NCI-H510A (cell line): ENCODE measurements around the gene PRPF31.

Experiments
- DNase-seq: peaks from one replicate; lab custom pipeline; 2025; lab: John Stamatoyannopoulos, UW

Gene PRPF31

DNA sequence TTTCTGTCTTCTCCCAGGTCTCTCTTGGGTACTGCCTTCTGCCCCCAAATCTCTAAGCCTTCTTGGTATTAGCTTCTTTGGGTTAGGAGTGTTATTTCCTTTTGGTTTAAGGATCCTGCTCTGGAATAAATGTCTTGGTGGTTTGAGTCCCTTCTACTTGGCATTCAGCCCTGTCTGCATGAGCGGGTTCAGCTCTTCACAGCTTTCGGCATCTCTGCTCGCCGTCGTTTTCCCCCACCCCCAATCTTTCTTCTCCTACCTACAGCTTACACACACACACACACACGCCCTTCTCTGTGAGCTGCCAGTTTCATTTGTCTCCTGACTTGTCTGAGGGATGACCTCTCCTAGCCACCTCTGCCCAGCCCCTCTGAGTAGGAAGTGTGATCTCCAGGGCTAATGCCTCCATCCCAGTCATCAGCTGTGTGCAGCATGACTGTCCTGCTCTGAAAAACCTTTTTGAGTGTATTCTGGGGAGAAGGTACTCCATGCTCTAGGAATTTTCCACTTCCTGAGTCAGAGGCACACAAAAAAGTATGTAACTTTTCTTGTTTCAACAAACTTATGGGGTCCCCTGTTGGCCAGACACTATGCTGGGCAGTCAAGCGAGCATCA is 26.7 kb downstream of the PRPF31 start:
- DNase-seq = no peak

GRCh38 chr19:54145541-54146158 is 30.1 kb downstream of the PRPF31 start:
- no peak for DNase-seq

DNA sequence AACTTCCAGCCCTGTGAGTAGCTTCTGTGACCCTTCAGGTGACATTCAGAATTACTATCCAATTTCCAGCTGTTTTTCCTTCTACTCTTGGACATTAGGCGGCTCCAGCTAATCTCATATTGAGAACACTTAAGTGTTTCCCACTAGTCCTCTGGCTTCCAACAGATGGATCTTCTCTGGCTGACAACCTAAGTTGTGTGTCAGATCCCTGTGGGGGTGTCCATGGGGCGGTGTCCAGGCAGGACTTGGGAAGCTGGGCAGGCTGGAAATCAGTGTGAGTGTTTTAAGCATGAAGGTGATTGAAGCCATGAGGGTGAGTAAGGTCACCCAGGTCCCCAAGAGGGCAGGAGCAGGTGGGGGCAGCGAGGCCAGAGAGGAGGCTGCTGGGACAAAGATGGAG is 32.1 kb downstream of the PRPF31 start:
- DNase-seq = no peak

DNA sequence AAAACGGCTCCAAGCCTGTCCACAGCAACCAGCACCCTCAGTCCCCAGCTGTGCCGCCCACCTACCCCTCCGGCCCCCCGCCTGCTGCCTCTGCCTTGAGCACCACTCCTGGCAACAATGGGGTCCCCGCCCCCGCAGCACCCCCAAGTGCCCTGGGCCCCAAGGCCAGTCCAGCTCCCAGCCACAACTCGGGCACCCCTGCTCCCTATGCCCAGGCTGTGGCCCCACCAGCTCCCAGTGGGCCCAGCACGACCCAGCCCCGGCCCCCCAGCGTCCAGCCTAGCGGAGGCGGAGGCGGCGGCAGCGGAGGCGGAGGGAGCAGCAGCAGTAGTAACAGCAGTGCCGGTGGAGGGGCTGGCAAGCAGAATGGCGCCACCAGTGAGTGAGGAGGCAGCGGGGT is 32.6 kb downstream of the PRPF31 start:
- no peak for DNase-seq

GRCh38 chr19:54149021-54149812 is 33.7 kb downstream of the PRPF31 start:
- no peak for DNase-seq

DNA sequence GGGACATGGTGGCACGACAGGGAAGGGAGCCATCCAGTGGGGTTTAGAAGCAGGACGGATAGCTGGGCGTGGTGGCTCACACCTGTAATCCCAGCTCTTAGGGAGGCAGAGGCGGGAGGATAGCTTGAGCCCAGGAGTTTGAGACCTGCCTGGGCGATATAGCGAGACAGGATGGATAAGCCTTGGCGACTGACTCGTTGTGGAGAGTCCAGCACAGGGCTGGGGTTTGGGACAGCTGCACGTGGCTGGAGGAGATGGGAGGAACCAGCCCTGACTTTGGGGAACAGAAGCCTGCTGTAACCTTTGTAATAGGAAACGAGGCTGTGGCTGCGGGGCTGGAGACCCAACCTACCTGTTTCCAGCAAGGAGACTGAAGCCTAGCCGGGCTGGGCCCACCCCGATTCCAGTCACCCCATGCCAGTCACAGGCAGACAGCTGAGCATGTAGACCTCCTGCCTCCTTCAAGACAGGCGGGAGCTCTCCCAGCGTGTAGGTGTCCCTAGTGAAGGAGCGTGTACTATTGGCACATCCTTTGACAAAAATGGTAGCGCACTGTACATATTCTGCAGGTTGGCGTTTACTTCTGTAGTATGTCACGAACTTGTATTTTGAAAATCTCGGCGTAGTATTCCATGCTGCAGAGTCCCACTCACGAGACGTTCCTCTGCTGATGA is 35.9 kb downstream of the PRPF31 start:
- DNase-seq = no peak

- no peak for DNase-seq
Measured at GRCh38 chr19:54152267-54152666, 36.7 kb downstream of the PRPF31 start.

- no peak for DNase-seq
Measured at GRCh38 chr19:54152878-54153524, 37.4 kb downstream of the PRPF31 start.

DNA sequence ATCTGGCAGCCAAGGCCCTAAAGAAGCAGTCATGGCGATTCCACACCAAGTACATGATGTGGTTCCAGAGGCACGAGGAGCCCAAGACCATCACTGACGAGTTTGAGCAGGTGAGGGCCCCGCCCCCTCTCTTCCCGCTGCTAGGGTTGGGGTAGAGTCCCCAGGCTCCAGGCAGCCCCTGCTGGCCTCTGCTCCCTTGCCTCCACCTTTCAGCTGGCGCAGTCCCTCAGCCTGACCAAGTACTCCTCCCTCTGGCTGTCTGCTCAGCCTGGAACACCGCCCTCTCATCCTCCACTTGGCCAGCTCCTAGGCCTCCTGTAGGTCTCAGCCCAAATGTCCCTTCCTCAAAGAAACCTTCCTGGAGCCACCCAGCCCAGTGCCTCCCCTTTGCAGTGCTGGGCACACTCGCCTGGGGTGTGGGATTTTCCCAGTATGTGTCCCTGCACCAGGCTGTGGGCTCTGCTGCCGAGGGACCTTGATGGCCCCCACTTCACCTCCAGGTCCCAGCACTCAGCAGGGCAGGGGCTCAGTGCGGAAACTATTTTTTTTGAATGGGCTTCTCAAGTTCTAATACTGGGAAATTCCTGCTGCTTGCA is 38.3 kb downstream of the PRPF31 start:
- DNase-seq = no peak

GRCh38 chr19:54154603-54155345 is 39.2 kb downstream of the PRPF31 start:
- DNase-seq = no peak

DNA sequence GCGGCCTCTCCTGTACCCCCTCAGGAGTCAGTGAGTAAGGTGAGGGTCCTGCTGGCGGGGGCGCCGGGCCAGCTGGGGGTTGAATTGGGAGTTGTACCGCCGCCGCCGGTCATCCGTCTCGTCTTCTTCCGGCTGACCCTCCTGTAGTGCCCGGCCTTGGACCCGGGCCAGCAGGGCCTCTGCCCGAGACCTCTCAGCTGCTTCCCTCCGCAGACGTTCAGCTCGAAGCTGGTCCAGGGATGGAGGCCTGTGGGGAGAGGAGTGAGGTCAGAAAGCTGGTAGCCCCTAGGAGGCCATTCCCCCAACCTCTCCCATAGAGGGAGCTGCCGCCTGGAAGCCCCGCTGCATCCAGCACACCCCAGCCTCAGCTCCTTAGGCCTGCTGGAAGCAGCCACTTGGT is 40.1 kb downstream of the PRPF31 start:
- DNase-seq = no peak

DNA sequence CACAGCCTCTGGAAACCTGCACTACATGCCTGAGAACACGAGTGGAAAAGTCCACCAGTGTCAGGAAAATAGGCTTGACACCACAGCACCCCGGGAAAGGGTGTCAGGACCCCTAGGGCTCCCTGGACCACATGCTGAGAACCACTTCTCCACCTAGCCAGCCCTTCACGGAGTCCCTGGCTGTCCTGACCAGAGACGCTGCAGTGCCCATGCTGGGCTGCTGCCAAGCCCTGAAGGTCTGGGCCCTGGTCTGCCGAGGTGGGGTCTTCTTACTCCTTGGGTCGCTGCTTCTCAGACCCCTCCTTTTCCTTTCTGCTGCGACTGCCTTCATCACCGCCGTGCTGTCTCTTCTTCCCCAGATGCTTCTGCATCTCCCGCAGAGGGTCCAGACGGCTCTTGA is 40.9 kb downstream of the PRPF31 start:
- no peak for DNase-seq

DNA sequence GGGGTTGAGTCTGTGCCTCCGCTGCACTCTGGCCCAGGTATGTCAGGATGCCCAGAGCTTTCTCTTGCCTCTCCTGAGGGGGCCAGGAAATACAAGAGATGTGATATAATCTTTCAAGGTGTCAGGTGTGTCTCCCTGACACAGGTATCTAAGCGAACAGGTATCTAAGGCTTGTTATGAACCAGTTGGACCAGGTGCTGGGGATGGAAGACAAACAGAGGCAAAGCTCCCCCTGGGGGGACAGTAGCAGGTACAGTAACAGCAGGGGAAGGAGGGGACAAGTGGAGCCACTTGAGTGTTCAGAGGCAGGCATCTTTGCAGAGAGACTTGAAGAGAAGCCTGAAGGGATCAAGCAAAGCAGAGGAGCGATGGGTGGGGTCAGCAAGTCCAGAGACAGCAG is 41.4 kb downstream of the PRPF31 start:
- no peak for DNase-seq

DNA sequence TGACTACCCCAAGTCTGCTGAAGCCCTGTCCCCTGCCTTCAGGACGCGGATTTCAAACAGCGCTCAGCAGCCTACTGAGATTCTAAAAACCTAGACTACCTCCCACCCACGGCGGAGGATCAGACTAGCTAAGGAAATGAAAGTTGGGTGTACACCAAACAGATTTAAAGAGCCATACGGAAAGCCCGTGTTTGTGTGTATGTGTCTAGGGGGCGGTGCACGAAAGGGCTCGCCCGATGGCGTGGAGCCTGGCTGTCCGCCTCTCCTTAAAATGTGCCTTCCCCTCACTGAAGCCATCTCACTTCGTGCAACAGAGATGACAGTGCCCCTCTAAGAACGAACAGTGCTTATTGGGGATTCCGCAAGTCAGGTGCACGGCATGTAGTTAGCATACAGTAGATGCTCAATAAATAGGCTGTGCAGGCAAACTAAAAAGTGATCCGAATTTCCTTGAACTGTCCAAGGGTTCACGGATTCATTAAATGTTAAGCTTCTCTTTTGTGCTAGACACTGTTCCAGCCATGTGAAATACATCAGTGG is 43.3 kb downstream of the PRPF31 start:
- no peak for DNase-seq

- DNase-seq = peak; percentile 99
Measured at GRCh38 chr19:54159352-54160181, 44.0 kb downstream of the PRPF31 start, which contains the start of gene LENG1. LENG1 (minus strand) TSS chr19:54159721; CDS start chr19:54159695, 26 bp downstream.

- DNase-seq = no peak
Measured at GRCh38 chr19:54160182-54160811, 44.7 kb downstream of the PRPF31 start.

GRCh38 chr19:54160854-54161253 is 45.3 kb downstream of the PRPF31 start:
- DNase-seq = no peak

DNA sequence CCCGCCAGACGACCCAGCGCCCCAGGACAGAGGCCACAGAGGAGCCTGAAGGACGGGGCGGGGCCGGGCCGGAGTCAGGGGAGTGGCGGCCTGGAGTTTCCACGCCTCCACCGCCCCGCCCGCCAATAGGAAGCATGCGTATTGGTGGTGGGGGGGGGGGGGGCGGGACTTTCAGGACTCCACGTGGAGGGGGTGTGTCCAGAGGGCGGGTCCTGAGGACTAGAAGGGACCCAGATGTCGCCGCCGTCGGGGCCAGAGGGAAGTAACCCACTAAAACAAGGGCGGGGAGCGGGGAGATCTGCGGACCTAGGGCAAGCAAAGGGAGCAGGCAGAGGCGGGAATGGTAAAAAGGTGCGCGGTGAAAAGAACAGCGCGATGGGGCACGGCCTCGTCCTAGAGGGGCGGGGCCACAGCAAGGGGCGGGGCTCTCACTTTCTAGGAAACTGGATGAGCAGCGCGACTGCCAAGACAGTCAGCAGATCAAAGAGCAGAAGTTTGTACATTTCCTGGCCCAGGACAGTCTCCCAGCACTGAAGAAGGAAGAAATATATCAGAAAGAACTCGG is 46.8 kb downstream of the PRPF31 start:
- DNase-seq = no peak

GRCh38 chr19:54162884-54163283 is 47.3 kb downstream of the PRPF31 start:
- DNase-seq = no peak
